ENCODE measurements around the gene CD2BP2. TPM values are rescaled to one million over a fixed set of nuclear protein-coding genes. Genes with fewer than 3 reads are reported as not detected.

Gene CD2BP2
- total and polyA plus RNA-seq, 2 of the 13 experiments (the other 11 are each of a cell fraction or from before 2014, with no cell fraction given) = 24.9 to 54.6 TPM

DNA sequence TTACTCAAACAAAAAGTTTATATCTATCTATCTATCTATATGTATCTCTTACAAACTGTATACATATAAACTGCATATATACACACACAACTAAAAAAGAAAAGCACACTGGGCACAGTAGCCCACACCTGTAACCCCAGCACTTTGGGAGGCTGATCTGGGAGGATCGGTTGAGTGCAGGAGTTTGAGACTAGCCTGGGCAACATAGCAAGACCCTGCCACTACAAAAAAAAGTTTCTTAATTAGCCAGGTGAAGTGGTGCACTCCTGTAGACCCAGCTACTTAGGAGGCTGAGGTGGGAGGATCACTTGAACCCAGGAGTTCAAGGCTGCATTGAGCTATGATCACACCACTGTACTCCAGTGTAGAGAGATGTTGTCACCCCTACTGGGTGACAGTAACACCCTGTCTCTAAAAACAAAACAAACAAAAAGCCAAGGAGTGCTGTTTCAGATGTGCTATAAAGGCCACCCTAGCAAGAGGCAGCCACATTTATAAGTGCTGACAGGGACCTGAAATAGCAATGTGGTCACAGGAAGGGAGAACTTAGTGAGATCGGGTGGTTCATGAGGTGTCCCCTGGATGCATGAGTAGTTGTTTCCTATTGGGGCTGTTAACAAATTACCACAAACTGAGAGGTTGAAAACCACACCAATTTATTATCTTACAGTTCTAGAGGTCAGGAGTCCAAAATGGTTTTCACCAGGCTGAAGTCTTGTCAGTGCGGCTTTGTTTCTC is 4.8 kb downstream of the CD2BP2 start (continued):
- TF ChIP-seq SMARCE1 (IDR thresholded peaks at IDR 0.05; ENCODE audit: borderline replicate concordance) (no peak), SIX4 (CRISPR knock-in tag; IDR thresholded peaks at IDR 0.05) (no peak), ASH2L (IDR thresholded peaks at IDR 0.05; ENCODE audit: insufficient read length, low read depth, low read length) (no peak), POLR2AphosphoS5 (IDR thresholded peaks at IDR 0.05; ENCODE audit: low read depth, low read length) (peak; percentile 46; the same call in 1 of the 2 replicates), ZNF737 (CRISPR knock-in tag; IDR thresholded peaks at IDR 0.05; ENCODE audit: borderline replicate concordance) (no peak), ZNF7 (CRISPR knock-in tag; IDR thresholded peaks at IDR 0.05) (peak; percentile 96), CCDC6 (CRISPR knock-in tag; IDR thresholded peaks at IDR 0.05) (no peak), MED13 (CRISPR knock-in tag; IDR thresholded peaks at IDR 0.05) (no peak), ZNF501 (CRISPR knock-in tag; IDR thresholded peaks at IDR 0.05) (no peak), SP5 (CRISPR knock-in tag; IDR thresholded peaks at IDR 0.05; ENCODE audit: borderline replicate concordance, low read depth) (no peak), PHF20 (CRISPR knock-in tag; IDR thresholded peaks at IDR 0.05) (no peak), RCOR2 (CRISPR knock-in tag; IDR thresholded peaks at IDR 0.05) (no peak)
- TF ChIP-seq, protein P1, sequence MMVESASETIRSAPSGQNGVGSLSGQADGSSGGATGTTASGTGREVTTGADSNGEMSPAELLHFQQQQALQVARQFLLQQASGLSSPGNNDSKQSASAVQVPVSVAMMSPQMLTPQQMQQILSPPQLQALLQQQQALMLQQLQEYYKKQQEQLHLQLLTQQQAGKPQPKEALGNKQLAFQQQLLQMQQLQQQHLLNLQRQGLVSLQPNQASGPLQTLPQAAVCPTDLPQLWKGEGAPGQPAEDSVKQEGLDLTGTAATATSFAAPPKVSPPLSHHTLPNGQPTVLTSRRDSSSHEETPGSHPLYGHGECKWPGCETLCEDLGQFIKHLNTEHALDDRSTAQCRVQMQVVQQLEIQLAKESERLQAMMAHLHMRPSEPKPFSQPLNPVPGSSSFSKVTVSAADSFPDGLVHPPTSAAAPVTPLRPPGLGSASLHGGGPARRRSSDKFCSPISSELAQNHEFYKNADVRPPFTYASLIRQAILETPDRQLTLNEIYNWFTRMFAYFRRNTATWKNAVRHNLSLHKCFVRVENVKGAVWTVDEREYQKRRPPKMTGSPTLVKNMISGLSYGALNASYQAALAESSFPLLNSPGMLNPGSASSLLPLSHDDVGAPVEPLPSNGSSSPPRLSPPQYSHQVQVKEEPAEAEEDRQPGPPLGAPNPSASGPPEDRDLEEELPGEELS (CRISPR knock-in tag; IDR thresholded peaks at IDR 0.05) = no peak
- TF ChIP-seq, protein P2, sequence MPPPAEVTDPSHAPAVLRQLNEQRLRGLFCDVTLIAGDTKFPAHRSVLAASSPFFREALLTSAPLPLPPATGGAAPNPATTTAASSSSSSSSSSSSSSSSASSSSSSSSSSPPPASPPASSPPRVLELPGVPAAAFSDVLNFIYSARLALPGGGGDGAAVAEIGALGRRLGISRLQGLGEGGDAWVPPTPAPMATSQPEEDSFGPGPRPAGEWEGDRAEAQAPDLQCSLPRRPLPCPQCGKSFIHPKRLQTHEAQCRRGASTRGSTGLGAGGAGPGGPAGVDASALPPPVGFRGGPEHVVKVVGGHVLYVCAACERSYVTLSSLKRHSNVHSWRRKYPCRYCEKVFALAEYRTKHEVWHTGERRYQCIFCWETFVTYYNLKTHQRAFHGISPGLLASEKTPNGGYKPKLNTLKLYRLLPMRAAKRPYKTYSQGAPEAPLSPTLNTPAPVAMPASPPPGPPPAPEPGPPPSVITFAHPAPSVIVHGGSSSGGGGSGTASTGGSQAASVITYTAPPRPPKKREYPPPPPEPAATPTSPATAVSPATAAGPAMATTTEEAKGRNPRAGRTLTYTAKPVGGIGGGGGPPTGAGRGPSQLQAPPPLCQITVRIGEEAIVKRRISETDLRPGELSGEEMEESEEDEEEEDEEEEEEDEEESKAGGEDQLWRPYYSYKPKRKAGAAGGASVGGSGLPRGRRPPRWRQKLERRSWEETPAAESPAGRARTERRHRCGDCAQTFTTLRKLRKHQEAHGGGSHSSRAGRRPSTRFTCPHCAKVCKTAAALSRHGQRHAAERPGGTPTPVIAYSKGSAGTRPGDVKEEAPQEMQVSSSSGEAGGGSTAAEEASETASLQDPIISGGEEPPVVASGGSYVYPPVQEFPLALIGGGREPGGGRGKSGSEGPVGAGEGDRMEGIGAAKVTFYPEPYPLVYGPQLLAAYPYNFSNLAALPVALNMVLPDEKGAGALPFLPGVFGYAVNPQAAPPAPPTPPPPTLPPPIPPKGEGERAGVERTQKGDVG (CRISPR knock-in tag; IDR thresholded peaks at IDR 0.05; ENCODE audit: borderline replicate concordance) = no peak
- TF ChIP-seq, protein P3, sequence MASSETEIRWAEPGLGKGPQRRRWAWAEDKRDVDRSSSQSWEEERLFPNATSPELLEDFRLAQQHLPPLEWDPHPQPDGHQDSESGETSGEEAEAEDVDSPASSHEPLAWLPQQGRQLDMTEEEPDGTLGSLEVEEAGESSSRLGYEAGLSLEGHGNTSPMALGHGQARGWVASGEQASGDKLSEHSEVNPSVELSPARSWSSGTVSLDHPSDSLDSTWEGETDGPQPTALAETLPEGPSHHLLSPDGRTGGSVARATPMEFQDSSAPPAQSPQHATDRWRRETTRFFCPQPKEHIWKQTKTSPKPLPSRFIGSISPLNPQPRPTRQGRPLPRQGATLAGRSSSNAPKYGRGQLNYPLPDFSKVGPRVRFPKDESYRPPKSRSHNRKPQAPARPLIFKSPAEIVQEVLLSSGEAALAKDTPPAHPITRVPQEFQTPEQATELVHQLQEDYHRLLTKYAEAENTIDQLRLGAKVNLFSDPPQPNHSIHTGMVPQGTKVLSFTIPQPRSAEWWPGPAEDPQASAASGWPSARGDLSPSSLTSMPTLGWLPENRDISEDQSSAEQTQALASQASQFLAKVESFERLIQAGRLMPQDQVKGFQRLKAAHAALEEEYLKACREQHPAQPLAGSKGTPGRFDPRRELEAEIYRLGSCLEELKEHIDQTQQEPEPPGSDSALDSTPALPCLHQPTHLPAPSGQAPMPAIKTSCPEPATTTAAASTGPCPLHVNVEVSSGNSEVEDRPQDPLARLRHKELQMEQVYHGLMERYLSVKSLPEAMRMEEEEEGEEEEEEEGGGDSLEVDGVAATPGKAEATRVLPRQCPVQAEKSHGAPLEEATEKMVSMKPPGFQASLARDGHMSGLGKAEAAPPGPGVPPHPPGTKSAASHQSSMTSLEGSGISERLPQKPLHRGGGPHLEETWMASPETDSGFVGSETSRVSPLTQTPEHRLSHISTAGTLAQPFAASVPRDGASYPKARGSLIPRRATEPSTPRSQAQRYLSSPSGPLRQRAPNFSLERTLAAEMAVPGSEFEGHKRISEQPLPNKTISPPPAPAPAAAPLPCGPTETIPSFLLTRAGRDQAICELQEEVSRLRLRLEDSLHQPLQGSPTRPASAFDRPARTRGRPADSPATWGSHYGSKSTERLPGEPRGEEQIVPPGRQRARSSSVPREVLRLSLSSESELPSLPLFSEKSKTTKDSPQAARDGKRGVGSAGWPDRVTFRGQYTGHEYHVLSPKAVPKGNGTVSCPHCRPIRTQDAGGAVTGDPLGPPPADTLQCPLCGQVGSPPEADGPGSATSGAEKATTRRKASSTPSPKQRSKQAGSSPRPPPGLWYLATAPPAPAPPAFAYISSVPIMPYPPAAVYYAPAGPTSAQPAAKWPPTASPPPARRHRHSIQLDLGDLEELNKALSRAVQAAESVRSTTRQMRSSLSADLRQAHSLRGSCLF (CRISPR knock-in tag; IDR thresholded peaks at IDR 0.05; ENCODE audit: borderline replicate concordance) = no peak
- TF ChIP-seq, protein P4, sequence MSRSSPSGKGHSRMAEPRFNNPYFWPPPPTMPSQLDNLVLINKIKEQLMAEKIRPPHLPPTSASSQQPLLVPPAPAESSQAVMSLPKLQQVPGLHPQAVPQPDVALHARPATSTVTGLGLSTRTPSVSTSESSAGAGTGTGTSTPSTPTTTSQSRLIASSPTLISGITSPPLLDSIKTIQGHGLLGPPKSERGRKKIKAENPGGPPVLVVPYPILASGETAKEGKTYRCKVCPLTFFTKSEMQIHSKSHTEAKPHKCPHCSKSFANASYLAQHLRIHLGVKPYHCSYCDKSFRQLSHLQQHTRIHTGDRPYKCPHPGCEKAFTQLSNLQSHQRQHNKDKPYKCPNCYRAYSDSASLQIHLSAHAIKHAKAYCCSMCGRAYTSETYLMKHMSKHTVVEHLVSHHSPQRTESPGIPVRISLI (CRISPR knock-in tag; IDR thresholded peaks at IDR 0.05; ENCODE audit: borderline replicate concordance) = no peak
- TF ChIP-seq, protein P5, sequence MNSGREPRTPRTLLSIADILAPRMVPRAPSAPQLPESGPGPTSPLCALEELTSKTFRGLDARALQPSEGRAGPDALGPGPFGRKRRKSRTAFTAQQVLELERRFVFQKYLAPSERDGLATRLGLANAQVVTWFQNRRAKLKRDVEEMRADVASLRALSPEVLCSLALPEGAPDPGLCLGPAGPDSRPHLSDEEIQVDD (CRISPR knock-in tag; IDR thresholded peaks at IDR 0.05; ENCODE audit: borderline replicate concordance) = no peak
